K562 (cell line): ENCODE data around the gene PIGB. TPM values are rescaled to one million over a fixed set of nuclear protein-coding genes. Genes with fewer than 3 reads are reported as not detected.

ENCODE experiments used
- CSDE1 ChIP-seq, 2 experiments: fragments of 450-650 bp; IDR thresholded peaks; 2 replicates each; pipeline ENCODE4 v1.6.1; 2016; ENCODE audit warnings: mild to moderate bottlenecking in 1 of 2
- CTBP1 ChIP-seq: fragments of 450-650 bp; IDR thresholded peaks from 2 replicates; pipeline ENCODE4 v1.6.1; 2016; ENCODE audit warnings: borderline replicate concordance
- DMBX1 ChIP-seq: fragments of 250-450 bp; sonication (Bioruptor Pico); IDR thresholded peaks from 2 replicates; pipeline ENCODE4 v1.8.0; 2022; ENCODE audit warnings: inconsistent platforms, mild to moderate bottlenecking, moderate library complexity, borderline replicate concordance
- HMG20B ChIP-seq: fragments of 250-450 bp; sonication (Bioruptor Pico); IDR thresholded peaks from 2 replicates; pipeline ENCODE4 v1.5.0; 2021; ENCODE audit warnings: mild to moderate bottlenecking
- HNRNPL ChIP-seq: fragments of 200-400 bp; formaldehyde crosslinking; IDR thresholded peaks from 2 replicates; pipeline ENCODE4 v1.6.1; 2017; ENCODE audit warnings: low read depth, mild to moderate bottlenecking, low read length
- MBD2 ChIP-seq: sonication (generic); IDR thresholded peaks from 2 replicates; pipeline ENCODE4 v1.6.1; 2016; ENCODE audit warnings: low read depth, borderline replicate concordance
- NR1H2 ChIP-seq: sonication (generic); formaldehyde crosslinking; IDR thresholded peaks from 2 replicates; pipeline ENCODE4 v1.4.0; 2020; ENCODE audit warnings: mild to moderate bottlenecking, missing genetic modification reagents
- PCBP2 ChIP-seq: fragments of 200-400 bp; formaldehyde crosslinking; IDR thresholded peaks from 2 replicates; pipeline ENCODE4 v1.6.1; 2018; ENCODE audit warnings: low read length, low read depth, mild to moderate bottlenecking, moderate library complexity; ENCODE audit not compliant: poor library complexity, severe bottlenecking
- POLR2A ChIP-seq: fragments of 450-650 bp; conservative IDR thresholded peaks from 2 replicates; pipeline ENCODE4 v1.6.1; 2016
- POLR2AphosphoS2 ChIP-seq: IDR thresholded peaks from 2 replicates; pipeline ENCODE4 v1.6.1; 2012; ENCODE audit warnings: low read length, improper control_type of control experiment
- SNIP1 ChIP-seq: fragments of 450-650 bp; IDR thresholded peaks from 2 replicates; pipeline ENCODE4 v1.7.1; 2017; ENCODE audit warnings: low read depth, mild to moderate bottlenecking
- SOX6 ChIP-seq: fragments of 450-650 bp; IDR thresholded peaks from 2 replicates; pipeline ENCODE4 v1.6.1; 2014; ENCODE audit warnings: mild to moderate bottlenecking
- WHSC1 ChIP-seq: IDR thresholded peaks from one replicate; pipeline ENCODE4 v1.6.1; 2012; ENCODE audit warnings: low read length, control low read depth, inconsistent platforms
- ZNF444 ChIP-seq: fragments of 250-450 bp; sonication (Bioruptor Pico); IDR thresholded peaks from 2 replicates; pipeline ENCODE4 v1.4.0; 2020; ENCODE audit warnings: mild to moderate bottlenecking, moderate library complexity
- ZNF551 ChIP-seq: fragments of 250-450 bp; sonication (Bioruptor Pico); IDR thresholded peaks from 2 replicates; pipeline ENCODE4 v1.5.0; 2021; ENCODE audit warnings: mild to moderate bottlenecking, moderate library complexity
- polyA plus RNA-seq, 8 experiments: library from polyadenylated mRNA; depleted of rRNA in 4 of 8; stranded (reverse) in 5 of 8; unstranded in 3 of 8; fragments of >200 nt; fragmentation: Nextera tagmentation in 2 of 8; fragmentation: Illumina TruSeq in 1 of 8; extraction: Ambion mirVana in 2 of 8; extraction: Trizol in 1 of 8; gene quantifications; 2 replicates each; pipeline versions ENCODE4 v1.2.1 to v1.2.3, GENCODE V29; 2011 to 2014; ENCODE audit warnings: inconsistent platforms in 1 of 8, missing spikeins in 1 of 8
- total RNA-seq, 7 experiments: library from RNA; depleted of rRNA in 6 of 7; stranded (reverse); fragments of >200 nt in 6 of 7; fragmentation: Illumina TruSeq in 2 of 7; extraction: Trizol in 2 of 7; gene quantifications; 2 replicates each; pipeline versions ENCODE4 v1.2.1 to v1.2.3, GENCODE V29; 2011 to 2021; ENCODE audit warnings: low replicate concordance in 1 of 7
- TF ChIP-seq, protein P1 (sequence below), 2 experiments: fragments of 450-650 bp in 1 of 2; sonication (generic) in 1 of 2; formaldehyde crosslinking in 1 of 2; IDR thresholded peaks; 2 replicates each; pipeline versions ENCODE4 v1.7.1 to v1.9.0; 2016 to 2022; ENCODE audit warnings: inconsistent platforms in 1 of 2, mild to moderate bottlenecking in 1 of 2, missing genetic modification reagents in 1 of 2
- TF ChIP-seq, protein P2 (sequence below): fragments of 450-650 bp; IDR thresholded peaks from 2 replicates; pipeline ENCODE4 v1.6.1; 2016; ENCODE audit warnings: mild to moderate bottlenecking

PIGB gene
- total and polyA plus RNA-seq, 9 of the 15 experiments (the other 6 are each of a cell fraction or from before 2014, with no cell fraction given): 9.9 to 32.3 (median 18.2) TPM

DNA sequence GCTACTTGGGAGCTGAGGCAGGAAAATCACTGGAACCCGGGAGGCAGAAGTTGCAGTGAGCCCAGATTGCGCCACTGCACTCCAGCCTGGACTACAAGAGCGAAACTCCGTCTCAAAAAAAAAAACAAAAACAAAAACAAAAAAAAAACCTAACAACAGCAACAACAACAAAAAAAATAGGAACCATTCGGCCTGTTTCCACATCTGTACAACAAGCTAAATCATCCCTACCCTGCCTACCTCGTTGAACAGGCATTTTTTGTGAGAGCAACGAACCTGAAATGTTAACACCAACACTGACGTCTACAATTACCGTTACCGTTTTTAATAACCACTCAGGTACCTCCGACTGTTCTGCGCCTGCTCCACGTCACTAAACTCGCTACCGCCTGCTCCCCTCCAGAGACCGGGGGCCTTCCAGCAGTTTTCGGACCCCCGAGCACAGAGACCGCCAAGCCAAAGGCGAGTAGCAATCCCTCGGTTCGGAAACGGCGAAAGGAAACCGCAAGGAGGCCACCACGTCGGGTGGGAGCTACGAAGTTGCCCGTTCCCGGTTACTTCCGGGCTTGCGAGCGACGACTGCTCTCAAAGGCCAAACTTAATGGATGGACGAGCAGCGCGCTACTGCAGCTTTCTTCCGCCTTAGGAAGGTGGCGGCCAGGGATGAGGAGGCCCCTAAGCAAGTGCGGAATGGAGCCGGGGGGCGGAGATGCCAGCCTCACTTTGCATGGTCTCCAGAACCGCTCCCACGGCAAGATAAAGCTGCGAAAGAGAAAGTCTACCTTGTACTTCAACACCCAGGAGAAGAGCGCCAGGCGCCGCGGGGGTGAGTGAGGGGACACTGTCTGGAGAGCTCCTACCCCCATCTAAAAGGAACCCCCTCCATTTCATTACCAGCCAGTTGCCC lies at the start of gene PIGB, which contains the start of gene PIGBOS1 (continued):
- no peak for TF ChIP-seq NR1H2
- TF ChIP-seq DMBX1 (CRISPR knock-in tag): no peak
- no peak for TF ChIP-seq HMG20B (CRISPR knock-in tag)
- no peak for TF ChIP-seq ZNF444 (CRISPR knock-in tag)
- TF ChIP-seq ZNF551 (CRISPR knock-in tag): no peak
- no peak; the same call in 1 of the 2 replicates for TF ChIP-seq POLR2AphosphoS2
- TF ChIP-seq, protein P1, sequence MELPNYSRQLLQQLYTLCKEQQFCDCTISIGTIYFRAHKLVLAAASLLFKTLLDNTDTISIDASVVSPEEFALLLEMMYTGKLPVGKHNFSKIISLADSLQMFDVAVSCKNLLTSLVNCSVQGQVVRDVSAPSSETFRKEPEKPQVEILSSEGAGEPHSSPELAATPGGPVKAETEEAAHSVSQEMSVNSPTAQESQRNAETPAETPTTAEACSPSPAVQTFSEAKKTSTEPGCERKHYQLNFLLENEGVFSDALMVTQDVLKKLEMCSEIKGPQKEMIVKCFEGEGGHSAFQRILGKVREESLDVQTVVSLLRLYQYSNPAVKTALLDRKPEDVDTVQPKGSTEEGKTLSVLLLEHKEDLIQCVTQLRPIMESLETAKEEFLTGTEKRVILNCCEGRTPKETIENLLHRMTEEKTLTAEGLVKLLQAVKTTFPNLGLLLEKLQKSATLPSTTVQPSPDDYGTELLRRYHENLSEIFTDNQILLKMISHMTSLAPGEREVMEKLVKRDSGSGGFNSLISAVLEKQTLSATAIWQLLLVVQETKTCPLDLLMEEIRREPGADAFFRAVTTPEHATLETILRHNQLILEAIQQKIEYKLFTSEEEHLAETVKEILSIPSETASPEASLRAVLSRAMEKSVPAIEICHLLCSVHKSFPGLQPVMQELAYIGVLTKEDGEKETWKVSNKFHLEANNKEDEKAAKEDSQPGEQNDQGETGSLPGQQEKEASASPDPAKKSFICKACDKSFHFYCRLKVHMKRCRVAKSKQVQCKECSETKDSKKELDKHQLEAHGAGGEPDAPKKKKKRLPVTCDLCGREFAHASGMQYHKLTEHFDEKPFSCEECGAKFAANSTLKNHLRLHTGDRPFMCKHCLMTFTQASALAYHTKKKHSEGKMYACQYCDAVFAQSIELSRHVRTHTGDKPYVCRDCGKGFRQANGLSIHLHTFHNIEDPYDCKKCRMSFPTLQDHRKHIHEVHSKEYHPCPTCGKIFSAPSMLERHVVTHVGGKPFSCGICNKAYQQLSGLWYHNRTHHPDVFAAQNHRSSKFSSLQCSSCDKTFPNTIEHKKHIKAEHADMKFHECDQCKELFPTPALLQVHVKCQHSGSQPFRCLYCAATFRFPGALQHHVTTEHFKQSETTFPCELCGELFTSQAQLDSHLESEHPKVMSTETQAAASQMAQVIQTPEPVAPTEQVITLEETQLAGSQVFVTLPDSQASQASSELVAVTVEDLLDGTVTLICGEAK (IDR thresholded peaks at IDR 0.05): peak; percentile 65
- TF ChIP-seq, protein P1 (CRISPR knock-in tag; IDR thresholded peaks at IDR 0.05): no peak
- no peak; a peak in 1 of 4 replicates for TF ChIP-seq CSDE1 (IDR thresholded peaks at IDR 0.05)
- peak; percentile 81 for TF ChIP-seq CTBP1
- peak; percentile 41; the same call in 1 of the 2 replicates for TF ChIP-seq SNIP1
- TF ChIP-seq SOX6: peak; percentile 58
- TF ChIP-seq PCBP2: no peak
- TF ChIP-seq WHSC1: no peak
- peak; percentile 61; the same call in 1 of the 2 replicates for TF ChIP-seq MBD2
- TF ChIP-seq HNRNPL: no peak
- TF ChIP-seq, protein P2, sequence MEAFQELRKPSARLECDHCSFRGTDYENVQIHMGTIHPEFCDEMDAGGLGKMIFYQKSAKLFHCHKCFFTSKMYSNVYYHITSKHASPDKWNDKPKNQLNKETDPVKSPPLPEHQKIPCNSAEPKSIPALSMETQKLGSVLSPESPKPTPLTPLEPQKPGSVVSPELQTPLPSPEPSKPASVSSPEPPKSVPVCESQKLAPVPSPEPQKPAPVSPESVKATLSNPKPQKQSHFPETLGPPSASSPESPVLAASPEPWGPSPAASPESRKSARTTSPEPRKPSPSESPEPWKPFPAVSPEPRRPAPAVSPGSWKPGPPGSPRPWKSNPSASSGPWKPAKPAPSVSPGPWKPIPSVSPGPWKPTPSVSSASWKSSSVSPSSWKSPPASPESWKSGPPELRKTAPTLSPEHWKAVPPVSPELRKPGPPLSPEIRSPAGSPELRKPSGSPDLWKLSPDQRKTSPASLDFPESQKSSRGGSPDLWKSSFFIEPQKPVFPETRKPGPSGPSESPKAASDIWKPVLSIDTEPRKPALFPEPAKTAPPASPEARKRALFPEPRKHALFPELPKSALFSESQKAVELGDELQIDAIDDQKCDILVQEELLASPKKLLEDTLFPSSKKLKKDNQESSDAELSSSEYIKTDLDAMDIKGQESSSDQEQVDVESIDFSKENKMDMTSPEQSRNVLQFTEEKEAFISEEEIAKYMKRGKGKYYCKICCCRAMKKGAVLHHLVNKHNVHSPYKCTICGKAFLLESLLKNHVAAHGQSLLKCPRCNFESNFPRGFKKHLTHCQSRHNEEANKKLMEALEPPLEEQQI: no peak; the same call in 1 of the 2 replicates
- peak; percentile 94 for TF ChIP-seq POLR2A
